Globus pallidus (tissue), 1 donor: Measurements from ENCODE around the gene MRPL11.

Experiments used
- DNase-seq: peaks from one replicate; pipeline ENCODE4 v3.0.0-alpha.2; 2015; ENCODE audit warnings: low spot score

Gene MRPL11

GRCh38 chr11:66438504-66439466 lies at the start of gene MRPL11:
Gene MRPL11, minus strand, starts transcription at chr11:66438848. Its CDS starts 94 bp downstream, at chr11:66438754.
- peak; percentile 92 for DNase-seq

DNA sequence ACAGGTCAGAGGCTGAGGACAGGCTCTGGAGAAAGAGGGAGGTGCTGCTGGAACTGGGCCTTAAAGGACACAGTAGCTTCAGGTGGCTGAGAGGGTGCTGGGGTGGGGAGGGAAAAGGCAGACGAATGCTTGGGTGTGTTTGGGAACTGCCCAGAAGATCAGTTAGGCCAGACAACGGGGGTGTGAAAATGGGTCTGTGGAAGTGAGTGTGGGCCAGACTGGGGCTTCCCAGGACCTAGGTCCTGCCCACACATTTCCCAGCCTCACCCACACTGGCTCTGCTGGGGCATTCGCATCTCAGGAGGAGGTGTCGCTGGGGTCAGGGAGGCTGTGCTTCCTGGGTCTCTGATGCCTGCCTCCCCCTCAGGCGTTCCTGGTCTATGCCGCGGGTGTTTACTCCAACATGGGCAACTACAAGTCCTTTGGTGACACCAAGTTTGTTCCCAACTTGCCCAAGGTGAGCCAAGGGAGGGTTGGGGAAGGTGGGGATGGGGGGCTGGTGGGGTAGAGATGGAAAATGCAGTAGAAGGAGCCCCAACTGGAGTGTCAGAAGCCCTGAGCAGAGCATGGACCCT lies 46.2 kb upstream of the MRPL11 start:
- no peak for DNase-seq

DNA sequence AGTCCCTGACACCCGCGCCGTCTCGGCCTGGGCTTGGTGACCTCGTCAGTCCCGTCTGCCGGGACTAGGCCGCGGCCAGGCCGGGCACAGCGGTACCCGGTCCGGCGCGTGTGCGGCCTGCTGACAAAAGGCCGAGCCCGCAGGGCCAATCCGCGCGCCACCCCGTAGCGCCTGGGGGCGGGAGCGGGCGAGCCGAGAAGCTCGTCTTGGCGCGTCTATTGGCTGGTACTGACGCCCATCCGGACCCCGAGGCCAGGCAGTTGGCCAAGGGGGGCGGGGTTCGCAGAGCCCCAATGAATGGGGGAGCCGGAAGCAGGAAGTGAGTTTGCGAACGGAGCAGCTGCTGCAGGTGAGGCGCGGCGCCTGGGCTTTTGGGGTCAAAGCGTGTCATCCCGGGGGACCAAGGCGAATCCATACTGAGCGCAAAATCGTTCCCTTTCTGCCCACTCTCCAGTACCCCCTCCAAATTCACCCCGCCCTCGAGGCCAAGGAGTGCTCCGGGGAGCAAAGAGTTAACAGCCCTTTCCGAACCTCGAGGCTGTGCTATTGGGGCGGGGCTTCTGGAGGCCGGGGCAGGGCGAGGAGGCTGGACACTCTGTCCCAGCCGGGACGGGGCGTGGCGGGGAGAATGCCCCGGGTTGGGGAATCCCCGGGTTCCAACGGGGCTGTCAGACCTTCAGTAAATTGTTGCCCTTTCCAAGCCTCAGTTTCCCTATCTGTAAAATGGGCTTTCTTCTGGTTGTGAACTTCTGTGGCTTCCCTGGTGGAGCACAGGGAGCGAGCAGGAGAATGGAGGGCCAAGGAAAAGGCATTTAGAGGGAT lies 41.7 kb upstream of the MRPL11 start, which contains the start of gene DPP3:
Gene DPP3, plus strand, starts transcription at position 318 of the 822 bp plus-strand sequence. CDS start 1,767 bp downstream, outside the sequence.
- peak; percentile 96 for DNase-seq

- peak; percentile 16 for DNase-seq
Measured at GRCh38 chr11:66479394-66480116, 40.9 kb upstream of the MRPL11 start.

DNA sequence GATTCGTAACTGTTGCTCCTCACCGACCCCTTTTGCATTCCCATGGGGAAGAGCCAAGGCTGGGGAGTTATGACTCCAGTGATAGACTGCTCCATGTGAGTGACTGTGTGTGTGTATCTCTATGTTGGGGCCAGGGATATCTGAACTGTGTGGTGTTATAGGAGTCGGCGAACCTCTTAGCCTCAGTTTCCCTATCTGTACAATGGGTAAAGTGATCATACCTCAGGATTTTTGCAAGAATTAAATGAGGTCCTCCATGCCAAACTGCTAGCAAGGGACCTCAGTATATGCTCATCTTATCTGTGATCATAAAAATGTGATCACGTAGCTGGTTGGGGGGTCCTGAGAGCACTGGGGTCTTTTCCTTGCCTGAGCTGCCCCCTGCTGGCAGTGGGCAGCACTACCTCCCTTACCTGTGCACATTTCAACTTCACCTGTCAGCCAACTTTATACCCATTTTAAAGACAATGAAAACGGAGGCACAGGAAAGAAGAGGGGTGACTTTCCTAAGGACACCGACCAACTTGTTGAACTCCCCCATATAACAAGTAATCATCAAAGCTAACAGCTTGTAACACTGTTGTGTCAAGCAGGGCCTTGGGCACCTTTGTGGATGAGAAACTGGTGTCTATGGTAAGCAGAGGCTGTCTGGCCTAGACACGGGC lies 40.2 kb upstream of the MRPL11 start:
- no peak for DNase-seq

GRCh38 chr11:66477263-66478201 lies 38.9 kb upstream of the MRPL11 start:
- no peak for DNase-seq

GRCh38 chr11:66476841-66477251 lies 38.2 kb upstream of the MRPL11 start:
- no peak for DNase-seq

DNA sequence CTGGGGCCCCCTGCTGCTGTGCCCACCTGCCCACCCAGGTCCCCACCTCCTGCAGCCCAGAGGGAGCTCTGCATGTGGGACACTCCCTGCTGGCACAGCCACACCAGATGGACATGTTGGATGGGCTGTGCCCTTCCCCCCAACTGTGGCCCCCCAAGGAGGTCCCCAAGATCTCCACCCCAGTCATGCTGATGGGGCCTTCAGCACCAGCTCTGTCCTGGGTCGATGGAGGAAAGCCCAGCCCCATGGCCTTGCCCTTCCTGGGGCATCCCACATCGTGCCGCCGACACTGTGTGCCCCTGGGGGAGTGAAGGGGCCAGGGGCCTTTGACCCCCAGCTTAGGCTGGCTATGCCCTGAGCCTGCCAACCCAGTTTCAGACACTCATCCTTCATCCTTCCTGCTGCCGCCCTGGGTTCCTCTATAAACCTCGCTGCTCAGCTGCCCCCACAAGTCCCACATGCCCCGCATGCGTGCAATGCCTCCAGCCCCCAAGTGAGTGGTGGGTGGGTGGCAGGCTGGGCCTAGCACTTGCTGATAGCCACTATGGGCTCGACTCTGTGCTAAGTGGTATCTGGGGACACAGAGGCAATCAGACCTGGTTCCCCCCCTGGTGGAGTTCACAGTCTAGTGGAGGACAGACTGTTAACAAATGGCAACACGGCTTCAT lies 37.7 kb upstream of the MRPL11 start:
- DNase-seq, result no peak

DNA sequence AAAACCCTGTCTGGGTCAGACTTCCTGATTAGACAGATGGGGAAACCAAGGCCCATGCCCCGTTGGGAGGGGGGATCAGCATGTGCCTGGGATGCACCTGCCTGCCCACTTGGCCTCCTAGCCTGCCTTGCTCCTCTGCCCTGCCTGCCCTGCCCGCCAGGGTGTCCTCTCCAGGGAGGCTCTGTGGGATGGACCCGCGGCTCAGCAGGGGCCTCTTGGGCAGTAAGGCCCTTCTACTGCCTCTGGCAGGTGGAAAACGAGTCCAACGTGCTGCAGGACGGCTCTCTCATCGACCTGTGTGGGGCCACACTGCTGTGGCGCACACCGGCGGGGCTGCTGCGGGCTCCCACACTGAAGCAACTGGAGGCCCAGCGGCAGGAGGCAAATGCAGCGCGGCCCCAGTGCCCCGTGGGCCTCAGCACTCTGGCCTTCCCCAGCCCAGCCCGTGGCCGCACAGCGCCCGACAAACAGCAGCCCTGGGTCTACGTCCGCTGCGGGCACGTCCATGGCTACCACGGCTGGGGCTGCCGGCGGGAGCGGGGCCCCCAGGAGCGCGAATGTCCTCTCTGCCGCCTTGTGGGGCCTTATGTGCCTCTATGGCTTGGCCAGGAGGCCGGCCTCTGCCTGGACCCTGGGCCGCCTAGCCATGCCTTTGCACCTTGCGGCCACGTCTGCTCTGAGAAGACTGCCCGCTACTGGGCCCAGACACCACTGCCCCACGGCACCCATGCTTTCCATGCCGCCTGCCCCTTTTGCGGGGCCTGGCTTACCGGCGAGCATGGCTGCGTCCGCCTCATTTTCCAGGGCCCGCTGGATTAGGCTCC lies 36.9 kb upstream of the MRPL11 start:
- no peak for DNase-seq

- DNase-seq, result no peak
Measured at GRCh38 chr11:66473608-66474515, 35.2 kb upstream of the MRPL11 start.

DNA sequence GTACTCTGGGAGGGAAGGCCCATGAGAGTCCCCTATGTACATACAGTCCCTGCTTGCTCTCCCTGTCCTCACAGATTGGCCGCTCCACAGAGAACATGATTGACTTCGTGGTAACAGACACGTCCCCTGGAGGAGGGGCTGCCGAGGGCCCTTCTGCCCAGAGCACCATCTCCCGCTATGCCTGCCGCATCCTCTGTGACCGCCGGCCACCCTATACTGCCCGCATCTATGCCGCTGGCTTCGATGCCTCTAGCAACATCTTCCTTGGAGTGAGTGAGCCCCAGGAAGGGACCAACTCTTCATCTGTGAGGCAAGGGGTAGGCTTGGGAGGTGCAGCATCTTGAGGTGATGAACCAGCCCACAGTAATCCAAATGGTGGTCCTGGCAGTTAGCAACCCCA lies 34.5 kb upstream of the MRPL11 start:
- no peak for DNase-seq

DNA sequence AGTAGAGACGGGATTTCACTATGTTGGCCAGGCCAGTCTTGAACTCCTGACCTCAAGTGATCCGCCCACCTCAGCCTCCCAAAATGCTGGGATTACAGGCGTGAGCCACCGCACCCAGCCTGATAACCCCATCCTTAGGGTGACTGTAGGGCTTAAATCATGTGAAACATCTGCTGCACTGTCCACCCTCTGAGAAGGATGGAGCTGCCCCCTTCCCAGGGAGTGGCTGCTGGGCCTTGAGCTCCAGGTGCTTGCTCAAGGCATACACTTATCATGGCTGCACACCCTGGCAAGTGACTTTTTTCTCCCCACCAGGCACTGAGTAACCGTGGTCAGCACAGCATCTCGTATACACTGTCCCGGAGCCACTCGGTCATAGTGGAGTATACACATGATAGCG lies 33.4 kb upstream of the MRPL11 start:
- DNase-seq, result no peak

DNA sequence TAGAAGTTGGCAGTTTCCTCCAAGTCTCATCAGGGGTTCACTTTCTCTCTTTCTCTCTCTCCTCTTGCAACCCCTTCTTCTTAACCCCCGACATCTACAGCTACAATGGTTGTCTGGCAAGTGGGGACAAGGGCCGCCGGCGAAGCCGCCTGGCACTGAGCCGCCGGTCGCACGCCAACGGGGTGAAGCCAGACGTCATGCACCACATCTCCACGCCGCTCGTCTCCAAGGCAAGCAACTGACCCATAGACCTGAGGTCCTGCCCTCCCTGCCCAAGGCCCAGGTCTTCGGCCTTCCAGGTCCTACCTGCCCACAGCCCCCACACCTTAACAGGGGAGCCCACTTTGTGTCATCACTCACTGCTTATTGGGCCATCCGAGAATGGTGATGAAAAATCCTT lies 32.5 kb upstream of the MRPL11 start:
- DNase-seq, result no peak

DNA sequence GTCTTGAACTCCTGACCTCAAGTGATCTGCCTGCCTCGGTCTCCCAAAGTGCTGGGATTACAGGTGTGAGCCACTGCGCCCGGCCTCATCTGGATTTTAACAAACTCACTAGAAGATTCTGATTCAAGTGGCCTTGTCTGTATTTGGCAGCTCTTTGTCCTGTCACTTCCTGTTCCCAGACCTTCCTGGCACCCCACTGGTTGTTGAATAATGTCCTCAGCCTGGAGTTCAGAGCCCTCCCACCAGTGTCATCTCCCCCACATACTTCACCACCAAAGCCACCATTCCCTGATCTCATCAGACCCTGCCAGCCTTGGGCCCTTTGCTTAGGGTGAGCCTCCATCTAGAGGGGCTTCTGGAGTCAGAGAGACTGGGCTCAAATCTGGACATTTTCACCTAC lies 31.4 kb upstream of the MRPL11 start:
- DNase-seq, result no peak

- DNase-seq, result no peak
Measured at GRCh38 chr11:66469441-66469840, 30.8 kb upstream of the MRPL11 start.

DNA sequence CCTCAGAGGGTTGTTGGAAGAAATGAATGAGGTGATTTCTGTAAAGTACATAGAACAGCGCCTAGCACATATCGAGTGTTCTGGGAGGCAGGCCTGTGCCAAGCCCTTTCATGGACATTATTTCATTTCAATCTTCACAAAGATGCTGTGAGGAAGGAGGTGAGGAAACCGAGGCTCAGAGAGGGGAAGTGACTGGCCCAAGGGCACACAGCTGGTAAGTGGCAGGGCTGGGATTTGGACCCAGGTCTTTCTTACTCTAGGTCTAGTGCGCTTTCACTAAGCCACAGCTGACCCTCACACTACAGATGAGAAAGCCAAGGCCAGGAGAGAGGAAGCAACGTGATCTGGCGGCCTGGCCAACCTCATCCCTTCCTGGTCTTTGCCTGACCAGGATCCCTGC lies 30.0 kb upstream of the MRPL11 start:
- DNase-seq, result no peak

GRCh38 chr11:66467756-66468155 lies 29.1 kb upstream of the MRPL11 start:
- peak; percentile 27 for DNase-seq
